NCI-H526 treated with DMSO at 0.1 percent for 48 hours (cell line): Measurements from ENCODE around the gene ZBTB16.

Experiments
- DNase-seq: peaks from one replicate; lab custom pipeline; 2025; lab: John Stamatoyannopoulos, UW

Gene ZBTB16

DNA sequence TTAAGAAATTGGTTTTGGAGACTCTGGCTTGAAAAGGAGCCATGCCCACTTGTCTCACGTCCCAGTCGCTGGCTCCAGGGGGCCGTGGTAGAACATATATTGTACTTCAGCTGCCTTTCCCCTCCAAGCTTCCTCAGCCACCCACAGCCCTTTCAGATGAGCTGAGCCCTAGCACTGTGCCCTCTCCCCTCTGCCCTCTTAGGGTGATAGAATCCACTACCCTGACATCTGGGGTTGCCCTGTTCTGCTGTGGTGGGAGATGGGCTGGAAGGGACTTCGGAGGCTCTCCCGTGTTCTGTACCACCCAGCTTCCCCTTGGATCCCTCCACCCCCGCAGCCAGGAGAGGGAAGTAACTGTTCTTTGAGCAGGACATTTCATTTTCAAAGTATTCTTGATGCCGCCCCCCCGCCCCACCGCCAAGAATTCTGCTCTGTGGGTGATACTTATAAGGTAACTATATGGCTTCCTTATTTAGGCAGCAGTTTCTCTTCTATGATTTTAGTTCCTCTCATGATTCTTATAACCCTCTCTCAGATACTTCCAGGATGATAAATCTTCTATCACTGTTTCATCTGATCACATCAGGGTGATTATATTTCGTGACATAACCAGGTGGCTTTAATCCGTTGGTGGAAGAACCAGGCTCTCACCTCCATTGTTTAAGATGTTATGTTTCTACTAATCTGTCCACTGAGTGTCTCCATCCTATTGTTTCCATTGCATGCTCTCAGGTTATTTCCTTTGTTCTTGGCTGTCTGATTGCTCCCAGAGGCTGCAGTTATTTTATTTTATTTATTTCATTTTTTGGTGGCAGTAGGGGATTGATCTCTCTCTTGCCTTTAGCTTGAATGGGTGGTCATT, 24.1 kb downstream of the ZBTB16 start:
- no peak for DNase-seq

DNA sequence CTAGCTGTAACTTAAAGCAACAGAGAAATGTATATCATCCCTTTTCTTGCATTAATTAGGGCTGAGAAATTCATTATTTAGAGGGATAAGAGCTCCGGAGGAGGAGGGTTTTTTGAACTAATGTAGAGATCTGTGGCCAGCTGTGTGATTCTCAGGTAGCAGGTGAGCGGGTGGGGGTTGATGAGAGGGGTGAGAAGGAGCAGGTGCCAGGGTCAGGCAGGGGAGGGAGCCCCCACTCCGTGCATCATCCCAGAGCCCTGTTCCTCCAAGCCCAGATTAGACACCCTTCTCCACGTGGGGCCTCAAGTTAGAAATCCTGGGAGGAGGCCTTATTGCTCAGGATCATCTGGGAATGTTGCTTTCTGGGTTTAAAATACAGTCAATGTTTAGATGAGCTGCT, 24.9 kb downstream of the ZBTB16 start:
- no peak for DNase-seq

GRCh38 chr11:114085965-114086793, 26.7 kb downstream of the ZBTB16 start:
- no peak for DNase-seq

DNA sequence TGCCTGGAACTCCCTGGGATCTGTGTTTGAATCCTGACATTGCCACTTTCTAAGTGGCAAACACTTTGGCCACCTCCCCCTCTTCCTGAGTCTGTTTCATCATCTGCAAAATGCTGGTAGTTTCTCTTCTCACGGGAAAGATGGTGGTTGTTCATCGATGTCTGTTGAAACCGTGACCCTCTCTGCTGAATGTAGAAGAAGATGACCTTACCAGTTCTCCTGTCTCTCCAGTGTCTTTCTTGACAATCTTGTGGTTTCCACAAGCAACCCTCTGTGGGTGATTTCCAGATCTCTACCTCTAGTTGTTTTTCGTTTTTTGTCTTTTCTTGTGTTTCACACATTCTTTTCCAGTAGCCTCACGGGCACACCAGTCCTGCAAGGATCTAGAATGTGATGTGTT, 27.5 kb downstream of the ZBTB16 start:
- no peak for DNase-seq

- DNase-seq, result no peak
These were observed 28.7 kb downstream of the ZBTB16 start for GRCh38 chr11:114088216-114088615.

DNA sequence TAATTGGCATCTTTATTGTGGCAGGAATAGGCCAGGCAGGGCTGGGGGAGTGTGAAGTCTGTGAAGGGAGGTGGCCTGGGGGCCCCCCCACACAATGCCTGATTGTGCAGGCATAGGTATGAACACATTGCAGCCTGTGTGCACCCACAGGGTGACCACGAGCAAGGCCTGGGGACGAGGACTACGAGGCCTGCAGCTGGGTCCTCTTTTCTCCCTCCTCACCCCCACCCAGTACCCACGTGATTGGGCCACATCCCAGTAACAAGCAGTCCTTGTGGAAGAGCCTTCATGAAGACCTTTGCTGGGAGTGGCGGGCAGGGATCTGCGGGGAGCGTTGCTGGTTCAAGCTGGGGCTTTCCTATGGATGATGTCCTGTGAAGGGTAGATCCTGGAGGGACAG, 29.3 kb downstream of the ZBTB16 start:
- DNase-seq, result no peak

DNA sequence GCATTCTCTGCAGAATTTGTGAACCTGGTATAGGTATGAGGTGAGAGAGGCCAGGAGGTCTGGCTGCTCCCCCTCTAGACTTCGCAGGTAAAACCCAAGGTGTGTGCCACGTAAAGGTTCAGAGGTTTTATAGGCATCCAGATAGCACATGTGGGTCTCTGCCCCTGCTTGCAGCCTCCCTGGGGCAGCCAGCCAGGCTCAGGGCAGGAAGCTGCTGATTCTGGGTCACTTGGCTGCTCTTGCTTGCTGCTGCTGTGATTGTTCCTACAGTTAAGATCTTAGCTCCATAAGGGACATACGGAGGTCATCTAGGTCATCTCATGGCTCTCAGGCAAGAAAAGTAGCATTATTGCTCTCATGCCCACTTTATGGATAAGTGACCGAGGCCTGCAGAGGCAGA, 30.2 kb downstream of the ZBTB16 start:
- DNase-seq, result no peak

DNA sequence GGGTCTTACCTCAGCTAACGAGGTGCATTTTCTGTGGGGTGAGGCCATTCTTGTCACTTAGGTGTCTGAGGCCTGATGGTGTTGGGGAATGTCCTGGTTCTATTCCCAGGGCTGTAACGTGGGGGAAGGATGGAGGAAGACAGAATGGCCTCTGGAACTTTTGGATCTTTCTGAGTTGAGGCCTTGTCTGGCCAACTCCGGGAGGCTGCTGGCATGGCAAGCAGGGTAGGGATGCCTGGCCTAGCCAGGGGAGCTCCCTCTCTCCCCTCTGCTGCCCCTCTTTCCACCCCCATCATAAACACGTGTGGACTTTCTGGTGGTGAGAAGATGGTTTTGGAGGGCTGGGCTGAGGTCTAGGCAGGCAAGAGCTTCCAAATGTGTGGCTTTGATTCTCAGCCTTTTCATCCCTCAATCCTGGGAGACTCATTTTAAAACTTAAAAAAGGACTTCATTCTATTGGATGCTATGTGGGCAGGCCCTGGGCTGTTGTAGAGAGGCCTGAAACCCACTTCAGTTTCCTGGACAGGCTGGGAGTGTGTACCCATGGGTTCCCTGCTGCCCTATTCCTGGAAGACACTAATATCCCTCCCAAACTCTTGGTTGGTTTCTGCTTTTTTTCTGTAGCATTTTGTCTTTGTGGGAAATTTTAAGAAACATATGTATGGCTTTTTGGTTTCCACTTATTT, 30.9 kb downstream of the ZBTB16 start:
- DNase-seq, result no peak

GRCh38 chr11:114090976-114091375, 31.5 kb downstream of the ZBTB16 start:
- DNase-seq, result no peak

- no peak for DNase-seq
These were observed 32.2 kb downstream of the ZBTB16 start for GRCh38 chr11:114091516-114092397.

DNA sequence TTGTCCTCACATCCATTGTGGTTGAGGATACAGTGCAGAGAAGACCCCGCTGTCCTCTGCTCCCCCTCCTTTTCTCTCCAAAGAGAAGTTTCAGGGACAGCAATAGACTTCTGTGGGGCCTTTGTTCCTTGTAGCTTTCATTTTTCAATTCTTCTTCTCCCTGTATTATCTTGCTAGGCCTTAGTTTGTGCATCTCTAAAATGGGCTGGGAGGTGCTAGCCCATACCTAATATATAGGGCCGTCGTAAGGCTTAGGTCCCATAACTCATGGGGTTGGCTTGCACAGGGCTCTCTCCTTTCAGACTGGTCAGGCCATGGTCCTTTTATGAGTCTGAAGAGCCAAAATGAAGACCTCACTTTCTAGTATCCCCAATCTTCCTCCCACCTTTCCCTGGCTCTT, 33.0 kb downstream of the ZBTB16 start:
- no peak for DNase-seq

GRCh38 chr11:114092953-114093352, 33.4 kb downstream of the ZBTB16 start:
- DNase-seq, result no peak

GRCh38 chr11:114094516-114094915, 35.0 kb downstream of the ZBTB16 start:
- DNase-seq, result no peak

- no peak for DNase-seq
These were observed 36.4 kb downstream of the ZBTB16 start for GRCh38 chr11:114095899-114096298.

- no peak for DNase-seq
These were observed 38.3 kb downstream of the ZBTB16 start for GRCh38 chr11:114097832-114098231.

DNA sequence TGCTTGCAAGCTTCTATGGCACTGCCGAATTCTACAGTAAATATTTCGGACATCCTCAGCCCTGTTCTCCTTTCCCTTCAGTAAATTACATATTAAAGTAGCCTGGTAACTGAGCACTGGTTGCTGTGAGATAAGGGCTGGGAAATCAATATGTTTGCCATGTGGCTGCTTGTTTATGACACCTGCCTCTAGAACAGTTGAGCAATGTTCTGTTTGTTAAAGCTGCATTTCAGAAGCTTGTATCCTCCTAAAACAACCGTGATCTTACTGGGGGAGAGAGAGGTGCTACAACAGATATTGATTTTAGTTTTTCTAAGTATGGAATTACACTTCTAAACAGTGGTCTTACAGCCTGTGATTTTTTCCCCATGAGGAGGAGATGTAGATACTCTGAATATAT, 39.4 kb downstream of the ZBTB16 start:
- no peak for DNase-seq

- DNase-seq, result no peak
These were observed 40.1 kb downstream of the ZBTB16 start for GRCh38 chr11:114099392-114100178.

- DNase-seq, result no peak
These were observed 43.7 kb downstream of the ZBTB16 start for GRCh38 chr11:114102993-114103896.

GRCh38 chr11:114105611-114106010, 46.1 kb downstream of the ZBTB16 start:
- no peak for DNase-seq

DNA sequence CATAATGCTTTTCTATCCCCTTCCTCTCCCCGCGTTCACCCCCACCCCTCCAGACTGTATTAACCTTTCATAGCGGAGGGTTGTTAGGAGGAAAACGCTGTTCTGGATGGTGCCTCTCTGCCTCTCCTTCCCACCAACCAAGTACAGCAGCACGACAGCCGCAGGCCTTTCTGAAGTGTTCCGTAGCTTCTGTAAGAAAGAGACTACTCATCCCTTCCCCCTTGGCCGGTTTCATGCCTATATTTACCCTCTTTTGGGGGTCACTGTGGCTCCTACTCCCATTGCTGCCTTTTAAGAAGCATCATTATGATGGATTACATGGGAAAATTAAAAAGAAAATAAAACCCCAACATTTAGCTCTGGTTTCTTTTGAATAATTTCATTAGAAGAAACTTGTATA, 46.5 kb downstream of the ZBTB16 start:
- no peak for DNase-seq
